HK-2 (cell line): ENCODE data around the gene NUFIP2.
"Not testable (repeated sequence)": the region's sequence is repeated elsewhere in the genome, so short reads cannot be mapped to it uniquely, and the experiment has no call there.

Experiments used
- DNase-seq: peaks from one replicate; pipeline ENCODE4 v3.0.0-alpha.2; 2018; ENCODE audit not compliant: unreplicated experiment

NUFIP2 gene

GRCh38 chr17:29238133-29238850, 55.7 kb downstream of the NUFIP2 start:
- no peak for DNase-seq

DNA sequence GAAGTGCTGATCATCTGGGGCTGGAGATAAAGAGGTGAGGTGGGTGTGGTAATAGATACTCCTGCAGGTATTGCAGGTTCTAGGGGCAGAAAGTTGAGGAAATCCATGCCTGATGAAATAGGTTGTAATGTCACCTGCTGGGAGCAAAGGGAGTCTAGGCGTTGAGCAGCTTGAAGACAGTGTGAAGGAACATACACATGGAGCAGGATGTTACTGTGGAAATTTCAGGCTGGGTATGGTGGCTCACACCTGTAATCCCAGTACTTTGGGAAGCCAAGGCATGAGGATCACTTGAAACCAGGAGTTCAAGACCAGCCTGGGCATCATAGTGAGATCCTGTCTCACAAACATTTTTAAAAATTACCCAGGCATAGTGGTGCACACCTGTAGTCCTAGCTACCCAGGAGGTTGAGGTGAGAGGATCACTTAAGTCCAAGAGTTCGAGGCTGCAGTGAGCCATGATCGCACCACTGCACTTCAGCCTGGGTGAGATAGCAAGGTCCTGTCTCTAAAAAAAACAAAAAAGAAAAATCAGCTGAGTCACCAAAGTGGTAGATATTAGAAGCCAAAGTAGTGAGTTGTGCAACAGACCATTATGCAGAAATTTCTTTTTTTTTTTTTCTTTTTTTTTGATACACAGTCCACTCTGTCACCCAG, 56.3 kb downstream of the NUFIP2 start:
- no peak for DNase-seq

DNA sequence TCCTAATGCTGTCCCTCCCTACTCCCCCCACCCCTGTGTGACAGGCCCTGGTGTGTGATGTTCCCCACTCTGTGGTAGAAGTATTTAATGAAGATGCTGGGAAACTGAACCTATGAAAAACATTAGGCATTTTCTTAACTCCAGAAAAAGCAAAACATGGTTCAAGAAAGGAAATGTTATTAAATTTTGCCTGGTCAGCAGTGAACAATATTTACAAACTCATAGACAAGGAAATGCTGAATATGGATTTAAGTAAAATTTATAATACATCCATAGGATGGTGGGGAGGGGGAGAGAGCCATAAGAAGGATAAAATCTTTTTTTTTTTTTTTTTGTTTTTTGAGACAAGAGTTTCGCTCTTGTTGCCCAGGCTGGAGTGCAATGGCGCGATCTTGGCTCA, 58.0 kb downstream of the NUFIP2 start:
- DNase-seq: no peak

DNA sequence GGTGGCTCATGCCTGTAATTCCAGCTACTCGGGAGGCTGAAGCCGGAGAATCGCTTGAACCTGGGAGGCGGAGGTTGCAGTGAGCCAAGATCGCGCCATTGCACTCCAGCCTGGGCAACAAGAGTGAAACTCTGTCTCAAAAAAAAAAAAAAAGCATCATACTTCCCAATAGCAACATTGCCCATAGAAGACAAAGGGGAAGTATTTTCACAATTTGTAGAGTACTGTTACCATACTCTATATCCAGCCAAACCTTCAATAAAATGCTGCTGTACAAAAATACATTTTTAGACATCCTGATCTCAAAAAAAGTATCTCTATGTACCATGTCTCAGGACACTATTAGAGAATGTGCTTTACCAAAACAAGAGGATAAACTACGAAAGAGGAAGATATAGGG, 59.0 kb downstream of the NUFIP2 start:
- not testable (repeated sequence) for DNase-seq

- DNase-seq: no peak
These were observed 60.6 kb downstream of the NUFIP2 start for GRCh38 chr17:29233301-29233700.

- DNase-seq: no peak
These were observed 68.6 kb downstream of the NUFIP2 start for GRCh38 chr17:29225396-29225795.

GRCh38 chr17:29221338-29221737, 72.6 kb downstream of the NUFIP2 start:
- DNase-seq: not testable (repeated sequence)

- peak; percentile 76 for DNase-seq
These were observed 74.4 kb downstream of the NUFIP2 start for GRCh38 chr17:29219378-29220047.

GRCh38 chr17:29216856-29217255, 77.1 kb downstream of the NUFIP2 start:
- no peak for DNase-seq

DNA sequence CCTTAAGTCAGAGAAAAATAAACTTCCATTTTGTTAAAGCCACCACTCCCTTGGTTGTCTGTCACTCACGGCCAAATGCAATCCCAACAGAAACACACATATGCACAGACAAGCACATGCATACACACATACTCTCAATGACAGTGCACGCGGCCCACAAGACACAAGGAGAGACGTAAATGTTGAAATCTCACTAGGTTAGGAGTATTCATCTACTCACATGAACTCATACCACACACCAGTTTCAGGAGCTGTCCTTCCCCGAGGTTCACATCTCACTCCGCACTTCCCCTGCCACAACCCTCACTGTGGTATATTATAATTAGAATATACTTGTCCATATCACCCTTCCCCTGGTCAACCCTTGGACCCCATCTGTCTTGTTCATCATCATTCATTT, 77.8 kb downstream of the NUFIP2 start:
- no peak for DNase-seq

- DNase-seq: no peak
These were observed 78.2 kb downstream of the NUFIP2 start for GRCh38 chr17:29215717-29216116.

GRCh38 chr17:29215174-29215573, 78.8 kb downstream of the NUFIP2 start:
- no peak for DNase-seq

DNA sequence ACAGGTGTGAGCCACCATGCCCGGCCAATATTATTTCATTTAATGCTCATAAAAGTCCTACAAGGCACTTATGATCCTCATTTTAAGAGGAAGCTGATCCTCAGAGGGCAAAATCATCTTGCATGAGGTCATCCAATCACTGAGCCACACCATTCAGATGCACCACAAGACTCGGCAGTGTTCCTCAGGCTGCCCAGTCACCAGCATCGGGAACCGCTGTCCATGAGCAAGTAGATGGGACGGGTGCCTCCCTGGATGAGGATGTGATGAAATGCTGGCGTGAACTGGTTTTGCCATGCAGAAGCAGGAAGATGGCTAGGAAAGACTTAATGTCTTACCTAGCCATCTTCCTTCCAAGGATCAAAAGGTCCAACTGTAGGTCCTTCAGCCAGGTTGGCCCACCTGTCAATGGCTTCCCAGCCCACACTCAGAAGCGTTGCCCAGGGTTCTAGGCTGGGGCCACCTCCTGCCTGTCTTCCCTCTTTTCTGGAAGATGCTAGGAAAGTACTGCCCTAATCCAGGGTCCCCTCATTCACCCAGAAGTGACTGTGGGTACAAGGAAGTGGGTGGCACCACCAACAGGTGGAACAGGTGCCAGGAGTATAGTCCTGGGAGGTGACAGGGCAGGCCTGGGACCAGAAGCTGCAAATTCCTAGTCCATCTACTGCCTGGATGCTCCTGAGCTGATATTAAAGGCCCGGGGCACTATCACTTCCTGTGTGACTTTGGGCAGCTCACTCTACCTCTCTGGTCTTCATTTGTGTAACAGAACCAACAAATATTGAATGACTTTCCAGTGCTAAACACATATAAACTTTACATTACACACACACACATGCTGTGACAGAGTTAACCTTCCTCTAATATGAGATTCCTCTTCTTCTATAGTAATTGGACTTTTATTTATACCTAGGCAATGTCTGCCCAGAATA, 79.5 kb downstream of the NUFIP2 start:
- no peak for DNase-seq

GRCh38 chr17:29212681-29213121, 81.2 kb downstream of the NUFIP2 start:
- DNase-seq: no peak

DNA sequence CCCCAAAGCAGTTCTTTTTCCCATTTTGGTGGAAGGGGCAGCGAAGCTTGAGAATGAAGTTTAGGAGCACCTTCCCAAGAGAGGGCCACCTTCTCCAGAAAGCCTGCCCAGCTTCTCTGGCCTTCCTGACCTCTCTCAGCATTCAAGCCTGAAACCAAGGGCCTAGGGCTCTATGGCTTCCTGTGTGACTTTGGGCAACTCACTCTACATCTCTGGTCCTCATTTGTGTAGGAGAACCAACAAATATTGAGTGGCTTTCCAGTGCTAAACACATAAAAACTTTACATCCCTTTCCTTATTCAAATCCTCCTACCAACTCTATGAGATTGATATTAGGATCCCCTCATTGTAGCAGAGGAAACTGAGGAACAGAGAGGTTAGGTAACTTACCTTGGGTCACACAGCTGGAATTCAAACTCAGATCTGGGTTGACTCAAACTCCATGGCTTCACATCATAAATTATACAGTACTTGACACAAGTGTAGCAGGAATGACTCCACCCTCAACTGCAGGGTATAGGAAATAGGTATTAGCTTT, 81.8 kb downstream of the NUFIP2 start:
- no peak for DNase-seq

GRCh38 chr17:29210879-29211278, 83.1 kb downstream of the NUFIP2 start:
- no peak for DNase-seq

GRCh38 chr17:29209073-29209472, 84.9 kb downstream of the NUFIP2 start:
- no peak for DNase-seq

GRCh38 chr17:29207975-29208374, 86.0 kb downstream of the NUFIP2 start:
- no peak for DNase-seq
